ENCODE results near the gene ACBD6. TPM values are rescaled to one million over a fixed set of nuclear protein-coding genes. Genes with fewer than 3 reads are reported as not detected.
"Not testable (repeated sequence)": the region's sequence is repeated elsewhere in the genome, so short reads cannot be mapped to it uniquely, and the experiment has no call there.

The ACBD6 gene
- total and polyA plus RNA-seq, 9 donors = 31.0 to 56.0 (median 42.7) TPM

- H3K36me3 ChIP-seq = no peaks in the 10 kb centered on the region
- H3K27ac ChIP-seq = no peak overlapping the region
- DNase-seq = no peak
- TF ChIP-seq EP300 (IDR thresholded peaks at IDR 0.05) = no peak
- TF ChIP-seq CTCF (IDR thresholded peaks at IDR 0.05) = peak; percentile 17 to 52 (median 32)
- no peak for TF ChIP-seq POLR2A (IDR thresholded peaks at IDR 0.05)
- 70 to 78% (median 72%) methylated on average over 2 of the region's 2 CpGs for WGBS, 3 donors
- intact Hi-C loops (cut with DNase I) = loop anchor here in 1 of 4 donors (10.0 kb wide), 1 partner anchor 221 kb away; no protein-coding TSS in a partner anchor
- no peak overlapping the region for H3K4me3 ChIP-seq
- H3K9me3 ChIP-seq = no peaks in the 10 kb centered on the region
- H3K27me3 ChIP-seq = no peaks in the 10 kb centered on the region
- no peaks in the 10 kb centered on the region for H3K4me1 ChIP-seq (ENCODE audit: insufficient read depth)
These were observed 86.3 kb downstream of the ACBD6 start for GRCh38 chr1:180415985-180416633.

- Histone ChIP-seq H3K9me3 (no peaks in the 10 kb centered on the region), H3K4me3 (no peak overlapping the region), H3K27ac (no peak overlapping the region), H3K4me1 (ENCODE audit: insufficient read depth) (no peaks in the 10 kb centered on the region), H3K36me3 (no peaks in the 10 kb centered on the region), H3K27me3 (no peaks in the 10 kb centered on the region)
- intact Hi-C loops (cut with DNase I) = loop anchor here in 1 of 4 donors (10.0 kb wide), 1 partner anchor 221 kb away; no protein-coding TSS in a partner anchor
- TF ChIP-seq CTCF (IDR thresholded peaks at IDR 0.05) (no peak), EP300 (IDR thresholded peaks at IDR 0.05) (no peak), POLR2A (IDR thresholded peaks at IDR 0.05) (no peak)
- no peak for DNase-seq
- WGBS, 3 donors = 95 to 97% (median 95%) methylated on average over 8 of the region's 8 CpGs
These were observed 87.0 kb downstream of the ACBD6 start for GRCh38 chr1:180415236-180415848.

- intact Hi-C loops (cut with DNase I) = loop anchor here in 1 of 4 donors (10.0 kb wide), 1 partner anchor 218 kb away; no protein-coding TSS in a partner anchor
- TF ChIP-seq CTCF (IDR thresholded peaks at IDR 0.05) = no peak
- TF ChIP-seq POLR2A (IDR thresholded peaks at IDR 0.05) = no peak
- TF ChIP-seq EP300 (IDR thresholded peaks at IDR 0.05) = no peak
- Histone ChIP-seq H3K4me3 (no peak overlapping the region), H3K4me1 (ENCODE audit: insufficient read depth) (no peaks in the 10 kb centered on the region), H3K27me3 (no peaks in the 10 kb centered on the region), H3K9me3 (no peaks in the 10 kb centered on the region), H3K27ac (no peak overlapping the region), H3K36me3 (no peaks in the 10 kb centered on the region)
- DNase-seq = no peak
- WGBS, 3 donors = 96 to 99% (median 97%) methylated on average over 4 of the region's 4 CpGs
These were observed 89.8 kb downstream of the ACBD6 start for GRCh38 chr1:180412583-180412982.

- H3K9me3 ChIP-seq; H3K27me3 ChIP-seq; H3K27ac ChIP-seq; H3K36me3 ChIP-seq; H3K4me3 ChIP-seq; H3K4me1 ChIP-seq (ENCODE audit: insufficient read depth); DNase-seq; intact Hi-C loops (cut with DNase I): not testable (repeated sequence)
- WGBS, 3 donors = 97 to 100% methylated on average over 1 of the region's 1 CpG; no CpG with 5 or more reads in 1 of the 3 donors
These were observed 94.2 kb downstream of the ACBD6 start for GRCh38 chr1:180408128-180408527.

GRCh38 chr1:180407051-180407450 lies 95.3 kb downstream of the ACBD6 start:
- Histone ChIP-seq H3K27ac (no peak overlapping the region), H3K4me3 (no peak overlapping the region), H3K9me3 (no peaks in the 10 kb centered on the region), H3K27me3 (no peaks in the 10 kb centered on the region), H3K4me1 (ENCODE audit: insufficient read depth) (no peaks in the 10 kb centered on the region), H3K36me3 (no peaks in the 10 kb centered on the region)
- no peak for DNase-seq
- WGBS, 3 donors = 57 to 72% (median 61%) methylated on average over 2 of the region's 2 CpGs
- TF ChIP-seq CTCF (IDR thresholded peaks at IDR 0.05) = no peak
- TF ChIP-seq POLR2A (IDR thresholded peaks at IDR 0.05) = no peak
- no peak for TF ChIP-seq EP300 (IDR thresholded peaks at IDR 0.05)
- intact Hi-C loops (cut with DNase I) = no loop called here
